OCI-LY7 (cell line): ENCODE results near the gene LDAH. TPM values are rescaled to one million over a fixed set of nuclear protein-coding genes. Genes with fewer than 3 reads are reported as not detected.

Experiments
- BruUV-seq: library from RNA; stranded (reverse); fragments of 400-500 nt; replicated peaks from 2 replicates; lab custom pipeline; 2021; lab: Mats Ljungman, UMichigan
- CTCF ChIA-PET: fragments of 300-600 bp; sonication (Branson Sonifier 250); formaldehyde crosslinking; loops from one replicate; lab custom pipeline; 2022; ENCODE audit warnings: antibody characterized with exemption; ENCODE audit not compliant: unreplicated experiment; lab: Charles Lee
- POLR2A ChIA-PET: fragments of 300-600 bp; sonication (Branson Sonifier 250); formaldehyde crosslinking; loops from one replicate; lab custom pipeline; 2022; ENCODE audit warnings: antibody characterized with exemption; lab: Charles Lee
- DNase-seq: peaks from one replicate; pipeline ENCODE4 v3.0.0-alpha.2; 2015; ENCODE audit warnings: low spot score
- H2AFZ ChIP-seq: fragments of 200-600 bp; sonication (generic), shearing (Covaris generic); 2 replicates; pipeline ENCODE4 v1.6.1; 2014; ENCODE audit warnings: mild to moderate bottlenecking, antibody characterized with exemption, low read length, moderate library complexity
- H3K27ac ChIP-seq: fragments of 200-600 bp; sonication (generic); 2 replicates; pipeline ENCODE4 v1.5.1; 2014; ENCODE audit warnings: mixed run types, low read depth, mild to moderate bottlenecking, moderate library complexity, low read length, inconsistent platforms; ENCODE audit not compliant: poor library complexity, severe bottlenecking
- H3K36me3 ChIP-seq: fragments of 200-600 bp; sonication (generic); 2 replicates; pipeline ENCODE4 v1.6.1; 2014; ENCODE audit warnings: mild to moderate bottlenecking, antibody characterized with exemption, low read length, moderate library complexity, mixed read lengths; ENCODE audit not compliant: insufficient read depth
- H3K4me1 ChIP-seq: fragments of 200-600 bp; sonication (generic); 2 replicates; pipeline ENCODE4 v1.5.1; 2014; ENCODE audit warnings: mild to moderate bottlenecking, low read length; ENCODE audit not compliant: insufficient read depth, poor library complexity, severe bottlenecking
- H3K4me2 ChIP-seq: fragments of 200-600 bp; sonication (generic); 2 replicates; pipeline ENCODE4 v1.6.1; 2014; ENCODE audit warnings: mild to moderate bottlenecking, low read length
- H3K4me3 ChIP-seq: fragments of 200-600 bp; sonication (generic); 2 replicates; pipeline ENCODE4 v1.5.1; 2014; ENCODE audit warnings: mild to moderate bottlenecking, low read depth, low read length; ENCODE audit not compliant: poor library complexity, severe bottlenecking
- H3K79me2 ChIP-seq: fragments of 200-600 bp; sonication (generic); 2 replicates; pipeline ENCODE4 v1.6.1; 2016; ENCODE audit warnings: low read depth, mild to moderate bottlenecking, low read length, moderate library complexity, mixed read lengths; ENCODE audit not compliant: insufficient read depth
- H3K9me2 ChIP-seq: fragments of 200-600 bp; sonication (generic); 2 replicates; pipeline ENCODE4 v1.6.1; 2016; ENCODE audit warnings: mild to moderate bottlenecking, low read length, mixed read lengths; ENCODE audit not compliant: insufficient read depth
- H3K9me3 ChIP-seq: fragments of 200-600 bp; sonication (generic); 2 replicates; pipeline ENCODE4 v1.6.1; 2014; ENCODE audit warnings: mild to moderate bottlenecking, mixed run types, low read length, mixed read lengths
- H4K20me1 ChIP-seq: fragments of 200-600 bp; sonication (generic); 2 replicates; pipeline ENCODE4 v1.6.1; 2014; ENCODE audit warnings: mild to moderate bottlenecking, antibody characterized with exemption, low read length, moderate library complexity, mixed read lengths; ENCODE audit not compliant: insufficient read depth
- CTCF ChIP-seq: fragments of 200-600 bp; sonication (generic); conservative IDR thresholded peaks from 2 replicates; pipeline ENCODE4 v1.5.1; 2014; ENCODE audit warnings: mild to moderate bottlenecking, antibody characterized with exemption, low read length, moderate library complexity, mixed read lengths
- EZH2phosphoT487 ChIP-seq: fragments of 200-600 bp; sonication (generic); IDR thresholded peaks from 2 replicates; pipeline ENCODE4 v1.6.1; 2018; ENCODE audit warnings: low read depth, borderline replicate concordance, mild to moderate bottlenecking, mixed run types, antibody characterized with exemption, low read length, moderate library complexity, mixed read lengths
- intact Hi-C: fragments of 100-400 bp; cut with micrococcal nuclease; formaldehyde crosslinking; loops from one replicate; pipeline ENCODE4 v1.10.0; 2022; ENCODE audit not compliant: unreplicated experiment
- total RNA-seq, 2 experiments: library from RNA; depleted of rRNA in 1 of 2; stranded (reverse); fragments of >200 nt in 1 of 2; shearing (Covaris generic) in 1 of 2; gene quantifications; 2 replicates each; pipeline ENCODE4 v1.2.3, GENCODE V29; 2014 to 2022

LDAH gene
- total RNA-seq, 2 experiments from 2014 or later = 21.7 to 38.1 TPM

GRCh38 chr2:20664071-20664390 lies 158.9 kb downstream of the LDAH start:
- H3K4me1 ChIP-seq = peaks cover 7% of the 10 kb centered on the region
- ChIA-PET CTCF (interaction anchor here (0.7 kb wide), 1 partner anchor 12 kb away, joined by 3 read pairs; no protein-coding TSS in a partner anchor), POLR2A (no interaction called here)
- H3K36me3 ChIP-seq = no peaks in the 10 kb centered on the region
- DNase-seq = no peak
- H4K20me1 ChIP-seq = no peaks in the 10 kb centered on the region
- H3K4me3 ChIP-seq = no peak overlapping the region
- H3K9me3 ChIP-seq = no peaks in the 10 kb centered on the region
- TF ChIP-seq EZH2phosphoT487 = no peak
- TF ChIP-seq CTCF = no peak
- H3K27ac ChIP-seq = no peak overlapping the region
- H3K9me2 ChIP-seq = no peaks in the 10 kb centered on the region
- H3K79me2 ChIP-seq = no peaks in the 10 kb centered on the region
- no TSS peak for BruUV-seq
- no peak overlapping the region for H2AFZ ChIP-seq
- H3K4me2 ChIP-seq = no peak overlapping the region
- intact Hi-C loops = loop anchor here (5.0 kb wide), 3 partner anchors 158 to 453 kb away; partner anchors contain the start of gene LDAH

- no peak for DNase-seq
- H4K20me1 ChIP-seq = no peaks in the 10 kb centered on the region
- no TSS peak for BruUV-seq
- H2AFZ ChIP-seq = no peak overlapping the region
- H3K4me3 ChIP-seq = no peak overlapping the region
- peaks cover 7% of the 10 kb centered on the region for H3K4me1 ChIP-seq
- intact Hi-C loops = loop anchor here (5.0 kb wide), 3 partner anchors 159 to 454 kb away; partner anchors contain the start of gene LDAH
- no peaks in the 10 kb centered on the region for H3K9me3 ChIP-seq
- no peaks in the 10 kb centered on the region for H3K36me3 ChIP-seq
- H3K27ac ChIP-seq = no peak overlapping the region
- no peak overlapping the region for H3K4me2 ChIP-seq
- CTCF ChIA-PET = interaction anchor here (0.7 kb wide), 1 partner anchor 12 kb away, joined by 3 read pairs; no protein-coding TSS in a partner anchor
- TF ChIP-seq CTCF = no peak
- TF ChIP-seq EZH2phosphoT487 = no peak
- H3K79me2 ChIP-seq = no peaks in the 10 kb centered on the region
- H3K9me2 ChIP-seq = no peaks in the 10 kb centered on the region
- POLR2A ChIA-PET = interaction anchor here (0.6 kb wide), 1 partner anchor 158 kb away, joined by 5 read pairs; no protein-coding TSS in a partner anchor
Measured at GRCh38 chr2:20663196-20664070, 159.5 kb downstream of the LDAH start.
